HUDEP-2 (cell line): ENCODE measurements around the gene ECT2.
"Not testable (repeated sequence)": the region's sequence is repeated elsewhere in the genome, so short reads cannot be mapped to it uniquely, and the experiment has no call there.

ENCODE experiments used
- DNase-seq, 76 experiments: peaks; one replicate each; lab custom pipeline; 2025; ENCODE audit not compliant: unreplicated experiment in 76 of 76; lab: John Stamatoyannopoulos, UW

The ECT2 gene

GRCh38 chr3:172750368-172751174 is at the start of gene ECT2:
Gene ECT2 (plus strand): TSS chr3:172750726. CDS start chr3:172754531, 3,805 bp downstream.
- DNase-seq, result peak; percentile 9 to 98 (median 96)

GRCh38 chr3:172700936-172701455 is 49.5 kb upstream of the ECT2 start:
- peak in 3 of 76 experiments; percentile 6 to 13 (median 12) for DNase-seq

DNA sequence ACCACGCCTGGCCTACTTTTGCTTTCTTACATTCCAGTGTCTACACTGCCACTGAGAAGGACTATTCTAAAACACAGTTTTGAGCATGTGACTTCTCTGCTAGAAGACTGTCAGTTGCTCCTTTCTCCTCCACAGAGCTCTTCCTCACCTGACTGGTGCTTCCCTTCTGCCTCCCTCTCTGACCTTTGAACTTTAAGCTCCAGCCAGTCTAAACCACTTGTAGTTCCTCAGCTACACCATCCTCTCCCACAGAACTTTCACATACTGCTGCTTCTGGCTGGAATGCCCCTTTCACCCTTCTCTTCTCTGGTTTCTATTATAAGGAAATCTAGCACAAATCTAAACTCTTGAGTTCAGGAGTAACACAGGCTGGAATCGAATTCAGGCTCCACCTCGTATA is 48.8 kb upstream of the ECT2 start:
- peak in 1 of 76 experiments; percentile 8 for DNase-seq

GRCh38 chr3:172702256-172702655 is 48.3 kb upstream of the ECT2 start:
- DNase-seq, result peak in 50 of 76 experiments; percentile 4 to 80 (median 35)

- DNase-seq, result not testable (repeated sequence)
Measured at GRCh38 chr3:172702731-172703130, 47.8 kb upstream of the ECT2 start.

- DNase-seq, result peak in 4 of 76 experiments; percentile 11 to 30 (median 24)
Measured at GRCh38 chr3:172704001-172704400, 46.5 kb upstream of the ECT2 start.

DNA sequence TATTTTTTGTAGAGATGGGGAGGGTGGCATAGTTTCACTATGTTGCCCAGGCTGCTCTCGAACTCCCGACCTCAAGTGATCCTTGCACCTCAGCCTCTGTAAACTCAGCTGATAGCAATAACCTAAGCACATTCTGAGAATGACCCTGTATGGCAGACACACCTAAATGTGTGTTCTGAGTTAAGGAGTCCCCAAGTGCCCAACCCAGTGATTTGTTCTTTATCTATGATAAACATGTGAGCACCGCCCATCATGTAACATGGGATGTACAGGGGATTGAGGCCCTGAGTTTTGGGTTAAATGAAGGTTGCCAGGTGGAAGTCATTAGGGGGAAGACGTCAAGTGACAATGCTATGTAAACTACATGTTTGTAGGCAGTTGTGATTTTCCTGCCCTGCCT is 45.4 kb upstream of the ECT2 start:
- DNase-seq, result peak in 74 of 76 experiments; percentile 11 to 96 (median 70)

- DNase-seq, result no peak
Measured at GRCh38 chr3:172707030-172707429, 43.5 kb upstream of the ECT2 start.

DNA sequence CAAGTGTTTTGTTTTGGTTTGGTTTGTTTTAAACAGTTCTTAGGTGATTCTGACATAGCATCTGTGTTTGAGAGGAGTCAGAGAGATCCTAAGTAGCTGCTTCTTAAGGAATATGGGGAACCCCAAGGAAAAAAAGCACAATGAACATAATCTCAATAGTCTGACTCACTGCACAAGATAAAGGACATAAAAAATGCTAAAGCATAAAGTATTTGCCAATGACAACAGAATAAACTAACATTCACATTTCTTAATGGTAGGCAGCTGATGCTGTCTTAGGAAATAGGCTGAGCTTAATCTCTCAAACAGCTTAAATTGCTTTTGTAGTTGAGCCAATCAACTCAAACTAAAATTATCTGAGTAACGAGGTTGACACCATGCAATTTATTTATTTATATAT is 42.6 kb upstream of the ECT2 start:
- no peak for DNase-seq

GRCh38 chr3:172708921-172709773 is 41.4 kb upstream of the ECT2 start:
- no peak for DNase-seq

DNA sequence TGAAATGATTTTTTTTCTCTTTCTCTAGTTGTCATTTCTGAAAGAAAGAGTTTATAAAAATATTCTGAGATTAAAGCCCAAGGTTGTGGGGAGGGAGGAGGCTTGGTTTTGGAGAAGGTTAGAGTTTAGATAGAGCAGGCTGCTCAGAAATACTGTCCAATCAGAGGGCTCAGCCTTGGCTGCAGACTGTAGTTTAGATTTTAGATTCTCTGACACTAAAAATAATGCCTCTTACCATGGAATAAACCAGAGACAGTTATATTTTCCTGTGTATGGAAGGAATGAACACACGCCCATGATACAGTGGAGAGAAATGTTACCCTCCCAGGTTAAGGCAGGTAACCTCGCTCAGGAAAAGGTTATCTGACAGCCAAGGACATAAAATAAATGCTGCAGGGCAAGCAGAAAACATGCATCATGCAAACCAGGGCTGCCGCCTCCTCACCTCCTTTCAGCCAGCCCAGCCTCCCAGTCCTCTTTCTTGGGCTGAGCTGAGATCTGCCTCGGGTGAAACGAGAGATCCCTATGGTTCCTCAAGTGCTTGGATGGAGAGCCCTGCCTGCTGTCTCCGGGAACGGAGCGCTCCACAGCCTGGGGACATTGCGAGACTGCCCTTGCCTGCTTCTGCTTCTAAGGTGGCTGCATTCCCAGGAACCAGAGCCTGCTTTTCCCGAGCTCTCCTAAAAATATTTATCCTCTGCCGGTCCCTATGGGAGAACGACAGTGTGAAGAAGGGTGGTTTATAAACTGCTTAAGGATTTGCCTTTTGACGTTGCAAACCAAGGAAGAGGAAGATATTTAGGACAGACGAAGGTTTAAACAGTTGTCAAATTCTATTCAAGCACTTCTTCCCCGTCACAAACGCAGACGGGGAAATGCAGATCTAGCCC is 40.5 kb upstream of the ECT2 start:
- DNase-seq, result peak in 8 of 76 experiments; percentile 3 to 36 (median 10)

DNA sequence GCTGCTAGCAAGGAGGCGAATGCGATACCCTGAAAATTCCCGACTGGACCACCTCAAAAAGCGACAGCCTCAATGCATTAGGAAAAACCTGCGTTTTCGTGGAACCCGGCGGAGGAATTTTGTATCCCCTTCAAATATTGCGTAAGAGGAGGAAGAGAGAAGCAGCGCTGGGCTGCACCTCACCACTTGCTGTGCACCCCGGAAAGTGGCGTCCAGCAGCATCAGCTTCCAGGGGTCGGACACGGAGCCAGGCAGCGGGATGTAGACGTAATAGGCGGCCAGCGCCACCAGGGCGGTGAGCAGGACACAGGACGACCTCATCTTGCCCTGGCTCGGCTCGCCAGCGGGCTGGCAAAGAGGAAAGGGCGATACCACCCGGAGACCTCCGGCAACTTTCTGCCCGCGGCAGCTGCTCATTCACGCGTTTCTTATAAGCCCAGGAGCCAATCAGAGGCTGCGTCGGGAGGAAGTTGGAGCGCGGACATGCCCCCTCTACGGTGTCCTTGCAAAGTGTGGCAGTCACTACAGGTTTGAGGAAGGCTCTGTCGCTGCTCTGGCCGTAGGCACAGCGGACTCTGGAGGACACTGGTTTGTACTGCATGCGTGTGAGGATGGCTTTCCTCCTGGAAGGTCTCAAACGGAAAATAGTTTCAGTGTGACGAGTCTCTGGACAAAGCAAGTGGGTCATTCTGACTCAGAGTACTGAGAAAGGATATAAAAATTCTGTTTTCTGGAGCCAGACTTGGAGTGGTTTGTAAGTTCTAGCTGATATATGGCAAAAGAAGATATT is 39.7 kb upstream of the ECT2 start, which contains the start of gene NCEH1:
TSS of gene NCEH1 (minus strand) at position 404 of the 790 bp plus-strand sequence. CDS start at position 321, 83 bp downstream.
- DNase-seq, result peak in 75 of 76 experiments; percentile 21 to 95 (median 87)

- DNase-seq, result peak in 8 of 76 experiments; percentile 6 to 49 (median 36)
Measured at GRCh38 chr3:172711454-172711795, 39.1 kb upstream of the ECT2 start.

DNA sequence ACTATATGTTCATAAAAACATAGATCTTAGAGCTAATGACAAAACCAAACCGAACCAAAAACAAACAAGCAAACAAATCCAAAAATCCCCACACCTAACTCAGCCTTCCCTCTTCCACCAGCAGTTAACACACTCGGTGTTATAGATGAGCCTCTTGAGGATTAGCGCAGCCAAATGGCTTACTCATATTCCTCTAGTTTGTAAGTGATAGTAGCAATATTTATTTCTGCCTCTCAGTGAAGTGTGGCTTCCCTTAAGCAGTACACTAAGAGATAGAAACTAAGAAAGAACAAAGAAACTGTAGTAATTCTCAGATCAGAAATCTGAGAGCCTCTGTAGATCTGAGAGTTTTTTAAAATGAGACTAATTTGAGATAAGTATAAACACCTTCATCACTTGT is 37.2 kb upstream of the ECT2 start:
- DNase-seq, result no peak

DNA sequence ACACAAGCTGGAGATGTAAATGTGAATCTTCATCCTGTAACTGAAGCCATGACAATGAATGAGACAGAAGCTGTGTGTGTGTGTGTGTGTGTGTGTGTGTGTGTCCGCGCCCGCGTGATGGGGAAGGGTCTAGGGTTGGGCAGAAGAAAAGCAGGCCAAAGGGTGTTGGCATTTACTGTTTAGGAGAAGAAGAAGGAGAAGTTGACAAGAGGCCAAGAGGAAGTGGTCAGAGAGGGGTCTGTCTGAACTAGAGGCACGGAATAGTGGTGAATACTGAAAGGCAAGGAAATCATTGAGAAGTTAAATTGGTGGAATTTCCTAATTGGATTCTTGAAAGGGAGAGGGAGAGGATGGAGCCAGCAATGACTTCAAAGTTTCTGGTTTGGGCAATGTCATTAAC is 34.0 kb upstream of the ECT2 start:
- DNase-seq, result no peak

DNA sequence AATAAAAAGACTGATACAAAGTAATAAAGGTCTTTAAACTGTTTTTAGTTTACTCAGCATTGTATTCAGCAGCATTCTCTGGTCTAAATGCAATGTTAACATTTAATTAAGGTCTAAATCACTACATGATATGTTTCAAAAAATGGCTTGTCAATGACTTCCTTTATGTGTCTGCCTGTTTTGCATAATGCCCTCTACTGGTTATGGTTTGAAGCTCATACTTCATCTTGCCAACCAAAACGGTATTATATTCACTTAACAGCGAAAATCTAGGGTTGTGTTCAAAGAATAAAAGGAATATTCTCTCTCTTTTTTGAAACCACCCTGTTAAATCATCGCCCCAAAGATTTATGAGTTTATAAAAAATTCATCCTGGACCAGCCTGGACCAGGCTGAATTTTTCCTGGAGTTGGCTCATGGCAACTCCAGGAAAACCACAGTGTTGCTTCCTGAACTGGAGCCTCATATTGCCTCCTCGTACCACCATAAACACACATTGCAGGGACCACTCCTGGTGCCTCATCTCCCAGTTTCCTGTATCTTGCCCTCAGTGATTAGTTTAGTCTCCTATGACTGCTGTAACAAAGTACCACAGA is 32.9 kb upstream of the ECT2 start:
- DNase-seq, result peak in 2 of 76 experiments; percentile 19 to 42

GRCh38 chr3:172722536-172723040 is 27.9 kb upstream of the ECT2 start:
- DNase-seq, result not testable (repeated sequence)

DNA sequence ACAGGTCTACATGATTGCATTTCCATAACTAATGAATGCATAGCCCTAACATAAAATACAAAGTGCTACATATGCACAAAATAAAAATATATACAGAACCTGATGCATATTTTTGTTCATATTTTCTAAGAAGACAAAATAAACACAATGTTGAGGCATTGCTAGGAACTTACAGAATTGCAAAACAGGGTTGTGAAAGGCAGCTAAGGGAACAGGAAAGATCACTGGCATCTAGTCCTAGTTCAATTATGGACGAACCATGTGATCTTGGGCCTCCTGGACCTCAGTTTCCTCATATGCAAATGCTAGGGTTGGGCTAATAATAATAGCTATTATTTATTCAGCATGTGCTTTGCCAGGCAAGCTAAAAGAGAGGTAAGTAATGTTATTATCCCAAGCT is 24.1 kb upstream of the ECT2 start:
- DNase-seq, result no peak

- no peak for DNase-seq
Measured at GRCh38 chr3:172735014-172735413, 15.5 kb upstream of the ECT2 start.
